Activated CD4-positive, CD25-positive, alpha-beta regulatory T cell treated with anti-CD3 and anti-CD28 coated beads, Interleukin-2, amount 50 U/mL, for 16 hours (primary cell): ENCODE results near the gene LRRC25.

Experiments used
- DNase-seq: peaks from one replicate; pipeline ENCODE4 v3.0.0-alpha.2; 2020; ENCODE audit warnings: low read depth, low spot score

The LRRC25 gene

DNA sequence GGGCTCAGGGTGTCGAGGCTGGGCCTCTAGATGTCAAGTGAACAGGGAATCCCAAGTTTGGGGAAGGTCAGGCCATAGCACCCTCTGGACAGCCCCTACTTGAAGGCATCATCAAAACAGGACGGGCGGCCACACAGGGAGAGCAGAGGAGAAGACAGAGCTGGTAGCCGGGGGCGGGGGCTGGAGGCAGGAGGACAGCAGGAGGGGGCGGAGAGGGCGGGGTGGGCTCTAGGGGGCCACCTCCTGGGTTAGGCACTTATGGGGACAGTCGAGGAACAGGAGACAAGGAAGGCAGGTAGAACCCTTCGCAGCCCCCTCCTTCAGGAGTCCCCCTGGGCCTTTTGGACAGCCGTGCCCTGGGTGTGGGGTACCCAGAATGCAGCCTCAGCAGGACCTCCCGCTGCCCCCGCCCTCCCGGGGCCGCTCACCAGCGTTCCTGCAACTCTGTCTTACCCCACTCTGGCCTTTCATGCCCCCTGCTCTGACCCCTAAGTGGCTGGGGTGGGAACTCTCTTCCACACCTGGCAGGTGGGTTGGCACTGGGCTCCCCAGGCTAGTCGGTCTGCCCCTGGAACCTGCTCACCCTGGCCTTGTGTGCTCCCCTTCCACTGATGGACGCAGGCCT, 27.6 kb upstream of the LRRC25 start:
- DNase-seq, result no peak

DNA sequence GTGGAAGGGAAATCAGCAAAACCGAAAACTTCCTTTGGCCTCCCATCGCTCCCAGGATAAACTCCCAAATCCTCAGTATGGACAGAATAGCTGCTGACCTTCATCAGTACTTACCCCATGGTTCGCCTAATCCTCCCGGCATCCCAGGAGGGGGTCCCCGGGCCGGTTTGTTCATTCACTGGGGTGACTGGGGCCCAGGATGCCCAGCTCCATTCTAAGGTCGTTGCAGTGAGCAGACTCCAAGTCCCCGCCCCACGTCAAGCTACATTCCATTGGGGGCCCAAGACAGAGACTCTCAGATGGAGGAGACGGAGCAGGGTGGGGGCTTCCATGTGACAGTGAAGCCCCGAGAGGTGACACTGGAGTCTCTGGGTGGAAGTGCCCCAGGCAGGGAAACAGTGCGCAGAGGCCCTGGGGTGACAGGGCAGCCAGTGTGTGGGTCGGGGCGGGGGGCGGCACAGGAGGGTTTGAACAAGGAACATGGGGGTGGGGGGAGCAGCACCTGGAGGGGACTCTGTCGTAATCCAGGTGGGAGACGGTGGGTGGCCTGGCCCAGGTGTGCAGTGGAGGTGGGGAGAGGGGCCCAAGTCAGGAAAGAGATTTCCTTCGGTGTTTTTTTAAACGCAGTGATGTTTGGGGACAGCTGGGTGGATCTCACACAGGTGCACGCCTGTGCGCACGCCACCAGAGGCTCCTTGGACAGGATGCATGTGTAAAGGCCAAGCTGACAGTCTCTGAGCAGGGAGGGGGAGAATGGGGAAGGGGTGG, 26.9 kb upstream of the LRRC25 start:
- no peak for DNase-seq

DNA sequence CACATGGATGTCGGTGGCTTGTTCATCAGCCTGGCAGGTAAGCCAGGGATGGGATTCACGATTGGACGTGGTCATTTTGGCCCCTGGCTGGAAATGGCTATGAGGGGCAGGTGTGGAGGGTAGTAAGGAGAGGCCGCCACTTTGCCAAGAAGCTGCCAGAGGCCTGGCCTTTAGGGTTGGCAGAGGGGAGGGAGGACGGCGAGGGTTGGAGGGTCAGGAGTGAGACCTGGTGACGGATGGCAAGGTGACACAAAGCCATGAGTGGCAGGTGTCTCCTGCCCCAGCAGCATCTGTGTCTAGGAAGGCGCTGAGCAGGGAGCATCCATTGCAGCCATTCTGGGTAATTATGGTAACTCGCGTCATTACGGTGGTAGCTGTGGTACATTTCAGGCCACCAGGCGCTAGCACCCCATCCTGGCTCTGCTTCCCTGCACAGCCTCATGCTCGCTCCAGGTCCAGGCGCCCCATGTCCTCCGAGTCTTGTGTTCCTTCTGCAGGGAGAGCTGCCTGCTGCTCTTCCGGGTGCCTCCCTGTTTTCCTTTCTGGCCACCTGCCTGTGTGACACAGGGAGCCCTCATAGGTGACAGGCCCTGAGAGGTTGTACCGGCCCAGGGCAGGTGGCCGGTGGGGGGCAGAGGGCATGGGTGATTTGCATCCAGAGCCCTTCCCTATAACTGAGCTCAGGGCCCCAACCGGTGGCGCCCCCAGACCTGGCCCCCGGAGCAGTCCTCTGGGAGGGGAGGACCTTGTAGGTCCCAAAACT, 26.0 kb upstream of the LRRC25 start:
- no peak for DNase-seq

GRCh38 chr19:18422530-18423191, 25.2 kb upstream of the LRRC25 start:
- DNase-seq, result no peak

GRCh38 chr19:18421371-18421959, 24.0 kb upstream of the LRRC25 start:
- no peak for DNase-seq

- DNase-seq, result no peak
Observed at GRCh38 chr19:18420930-18421329, 23.5 kb upstream of the LRRC25 start.

DNA sequence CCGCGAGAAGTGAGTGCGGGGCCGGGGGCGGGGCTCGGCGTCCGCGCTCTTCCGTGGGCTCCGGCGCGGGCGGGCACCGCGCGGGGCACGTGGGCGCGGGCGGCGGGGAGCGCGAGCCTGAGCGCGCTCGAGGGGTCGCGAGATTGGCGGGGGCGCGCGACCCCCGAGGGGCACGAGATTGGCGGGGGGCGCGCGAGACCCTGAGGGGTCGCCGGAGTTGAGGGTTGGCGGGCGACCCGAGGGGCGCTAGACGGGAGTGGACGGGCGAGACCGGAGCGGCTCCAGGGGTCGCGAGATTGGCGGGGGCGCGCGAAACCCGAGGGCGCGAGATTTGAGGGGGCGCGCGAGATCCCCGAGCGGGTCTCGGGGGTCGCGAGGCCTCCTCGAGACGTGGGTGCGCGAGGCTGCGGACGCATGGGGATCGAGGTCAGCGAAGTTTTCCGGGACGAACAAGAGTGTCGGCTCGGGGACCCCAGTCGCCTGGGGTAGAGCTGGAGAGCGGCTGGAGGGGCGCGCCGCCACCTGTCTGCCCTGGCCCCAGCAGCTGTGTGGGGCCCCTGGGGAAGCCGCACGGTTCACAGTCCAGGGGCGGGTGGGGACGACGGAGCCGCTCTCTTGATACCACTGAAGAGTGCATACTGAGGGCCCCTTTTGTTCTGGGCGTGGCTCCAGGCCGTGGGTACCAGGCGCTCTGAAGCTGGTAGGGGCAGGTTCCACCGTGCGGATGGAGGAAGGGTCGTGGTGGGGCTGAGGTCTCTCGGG, 22.5 kb upstream of the LRRC25 start:
- no peak for DNase-seq

DNA sequence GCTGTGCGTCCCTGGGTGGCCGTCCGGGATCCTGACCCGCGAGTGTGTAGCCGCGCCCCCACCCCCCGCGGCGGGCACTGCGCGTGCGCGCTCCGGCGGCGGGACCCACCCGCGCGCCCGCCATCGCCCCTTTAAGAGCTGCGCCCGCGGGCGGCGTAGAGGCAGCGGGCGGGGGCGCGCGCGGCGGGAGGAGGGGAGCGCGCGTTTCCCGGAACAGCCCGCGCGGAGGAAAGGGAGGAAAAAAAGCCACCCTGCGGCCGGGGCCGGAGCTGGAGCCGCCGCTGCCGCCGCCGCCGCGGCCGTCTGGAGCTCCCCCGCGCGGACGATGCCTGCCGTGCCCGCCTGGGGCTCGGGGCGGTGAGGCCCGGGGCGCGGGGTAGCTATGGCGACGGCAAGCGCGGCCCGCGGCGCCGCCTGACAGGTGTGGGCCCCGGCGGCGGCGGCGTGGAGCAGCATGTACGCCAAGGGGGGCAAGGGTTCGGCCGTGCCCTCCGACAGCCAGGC, 21.8 kb upstream of the LRRC25 start, which contains the start of gene SSBP4:
SSBP4 (plus strand) TSS at position 204 of the 504 bp plus-strand sequence; CDS start at position 455, 251 bp downstream.
- DNase-seq, result no peak

GRCh38 chr19:18418483-18419194, 21.2 kb upstream of the LRRC25 start:
- no peak for DNase-seq

- no peak for DNase-seq
Observed at GRCh38 chr19:18418029-18418482, 20.6 kb upstream of the LRRC25 start.

- DNase-seq, result no peak
Observed at GRCh38 chr19:18417250-18418028, 20.0 kb upstream of the LRRC25 start.

GRCh38 chr19:18416778-18417249, 19.4 kb upstream of the LRRC25 start:
- no peak for DNase-seq

DNA sequence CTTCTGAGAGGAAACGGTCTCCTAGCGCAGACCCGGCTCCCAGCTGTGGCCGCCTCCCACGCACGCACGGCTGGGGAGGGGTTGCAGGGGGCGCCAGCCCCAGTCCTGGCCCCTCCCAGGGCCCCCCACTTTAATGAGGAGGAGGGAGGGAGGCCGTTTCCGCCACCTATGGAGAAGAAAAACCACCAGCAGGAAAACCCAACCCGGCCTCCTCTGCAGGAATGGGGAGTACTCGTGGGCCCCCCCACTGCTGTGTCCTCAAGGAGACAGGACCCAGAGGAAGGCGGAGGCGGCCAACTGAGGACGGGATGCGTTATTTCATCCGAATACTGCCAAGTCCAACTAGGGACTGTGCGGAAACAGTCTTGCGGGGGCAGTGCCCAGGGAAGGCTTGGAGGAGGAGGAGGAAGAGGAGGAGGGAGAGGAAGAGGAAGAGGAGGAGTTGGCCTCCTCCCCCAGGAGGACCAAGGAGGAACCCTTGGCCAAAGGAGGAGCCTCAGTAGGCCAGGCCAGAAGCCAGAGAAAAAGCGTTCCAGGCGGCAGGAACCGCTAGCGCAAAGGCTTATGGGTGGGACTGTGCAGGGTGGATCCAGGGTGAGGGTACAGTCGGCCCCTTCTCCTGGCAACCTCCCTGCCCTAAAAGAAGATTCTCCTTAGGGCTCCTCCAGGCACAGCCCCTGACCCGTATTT, 17.9 kb upstream of the LRRC25 start:
- DNase-seq, result no peak

DNA sequence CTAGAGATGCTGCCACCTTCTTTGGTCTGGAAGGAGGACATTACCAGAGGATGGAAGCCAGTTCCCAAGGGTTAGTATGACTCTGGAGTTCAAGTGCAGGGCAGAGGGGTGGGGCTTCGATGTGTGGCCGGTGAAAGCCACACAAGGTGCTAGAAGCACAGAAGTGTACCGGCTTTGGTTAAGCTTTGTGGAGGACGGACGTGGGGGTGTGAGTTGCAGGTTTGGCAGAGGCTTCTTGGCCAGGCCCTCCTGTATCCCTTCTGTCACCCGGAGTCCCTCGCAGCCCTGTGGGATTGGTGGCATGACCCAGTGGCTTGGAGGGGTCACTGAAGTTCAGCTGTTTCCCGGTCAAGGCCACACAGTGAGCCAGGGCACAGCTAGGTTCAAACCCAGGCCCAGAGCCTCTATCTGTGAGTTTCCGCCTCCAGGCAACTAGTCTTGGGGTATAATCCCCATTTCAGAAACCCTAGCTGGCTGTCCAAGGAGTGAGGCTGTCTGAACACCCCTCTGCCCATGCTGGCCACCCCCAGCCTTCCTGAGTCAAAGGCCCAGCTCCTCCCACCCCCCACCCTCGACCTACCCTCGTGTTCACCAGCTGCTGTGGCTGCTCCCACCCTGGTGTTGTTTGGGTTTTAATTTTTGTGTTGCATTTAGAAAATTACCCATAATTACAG, 17.2 kb upstream of the LRRC25 start:
- DNase-seq, result no peak

DNA sequence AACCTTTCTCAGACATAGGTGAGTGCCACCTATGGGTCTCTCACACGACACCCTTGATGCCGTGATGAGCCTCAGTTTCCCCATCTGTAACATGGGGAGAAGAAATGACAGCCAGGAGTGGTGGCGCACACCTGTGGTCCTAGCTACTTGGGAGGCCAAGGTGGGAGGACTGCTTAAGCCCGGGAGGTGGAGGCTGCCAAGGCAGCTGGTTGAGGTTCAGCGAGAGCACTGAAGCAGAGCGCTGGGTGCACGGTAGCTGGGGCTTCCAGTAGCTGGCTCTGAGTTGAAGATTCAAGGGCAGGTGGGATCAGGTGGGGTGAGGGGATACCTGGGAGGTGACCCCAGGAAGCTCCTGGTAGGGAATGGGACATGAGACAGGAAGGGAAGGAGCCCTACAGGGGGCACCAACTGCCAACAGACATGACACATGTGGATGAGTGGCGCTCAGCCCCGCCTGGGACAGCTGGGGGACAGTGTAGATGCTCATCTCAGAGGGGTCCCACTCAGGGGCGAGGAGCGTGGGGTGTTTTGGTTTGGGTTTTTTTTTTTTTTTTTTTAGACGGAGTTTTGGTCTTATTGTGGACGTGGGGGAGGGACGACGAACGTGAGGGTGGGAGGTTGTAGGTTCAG, 15.3 kb upstream of the LRRC25 start:
- DNase-seq, result no peak

GRCh38 chr19:18408053-18408476, 10.6 kb upstream of the LRRC25 start:
- no peak for DNase-seq

- DNase-seq, result no peak
Observed at GRCh38 chr19:18406749-18407148, 9.3 kb upstream of the LRRC25 start.
